Measurements from ENCODE around the gene LAMB1. TPM values are rescaled to one million over a fixed set of nuclear protein-coding genes. Genes with fewer than 3 reads are reported as not detected.

Gene LAMB1
- total RNA-seq, 1 donor from 2014 or later = 245 TPM

- Histone ChIP-seq H3K36me3 (ENCODE audit: control insufficient read depth, insufficient read depth, low read length) (peaks cover 2% of the 10 kb centered on the region), H3K27me3 (ENCODE audit: control insufficient read depth, insufficient read depth, low read length) (no peaks in the 10 kb centered on the region), H3K4me3 (ENCODE audit: low read depth, low read length) (peak overlapping the region; percentile 90)
- no peak for DNase-seq (ENCODE audit: low read depth)
- peak; percentile 35 for TF ChIP-seq CTCF (IDR thresholded peaks at IDR 0.05; ENCODE audit: insufficient read depth, low read length, poor library complexity, severe bottlenecking)
Measured at GRCh38 chr7:108000875-108001763, 1.8 kb downstream of the LAMB1 start.

- H3K27me3 ChIP-seq (ENCODE audit: control insufficient read depth, insufficient read depth, low read length) = no peaks in the 10 kb centered on the region
- no peak for DNase-seq (ENCODE audit: low read depth)
- peak overlapping the region; percentile 90 for H3K4me3 ChIP-seq (ENCODE audit: low read depth, low read length)
- peaks cover 2% of the 10 kb centered on the region for H3K36me3 ChIP-seq (ENCODE audit: control insufficient read depth, insufficient read depth, low read length)
- no peak for TF ChIP-seq CTCF (IDR thresholded peaks at IDR 0.05; ENCODE audit: insufficient read depth, low read length, poor library complexity, severe bottlenecking)
Measured at GRCh38 chr7:107999779-108000560, 3.0 kb downstream of the LAMB1 start.

GRCh38 chr7:107998660-107999480, 4.1 kb downstream of the LAMB1 start:
- H3K4me3 ChIP-seq (ENCODE audit: low read depth, low read length) = peak overlapping the region; percentile 90
- TF ChIP-seq CTCF (IDR thresholded peaks at IDR 0.05; ENCODE audit: insufficient read depth, low read length, poor library complexity, severe bottlenecking) = no peak
- peaks cover 2% of the 10 kb centered on the region for H3K36me3 ChIP-seq (ENCODE audit: control insufficient read depth, insufficient read depth, low read length)
- H3K27me3 ChIP-seq (ENCODE audit: control insufficient read depth, insufficient read depth, low read length) = no peaks in the 10 kb centered on the region
- no peak for DNase-seq (ENCODE audit: low read depth)

GRCh38 chr7:107998150-107998549, 4.8 kb downstream of the LAMB1 start:
- H3K27me3 ChIP-seq (ENCODE audit: control insufficient read depth, insufficient read depth, low read length) = no peaks in the 10 kb centered on the region
- H3K4me3 ChIP-seq (ENCODE audit: low read depth, low read length) = peak overlapping the region; percentile 22
- no peak for TF ChIP-seq CTCF (IDR thresholded peaks at IDR 0.05; ENCODE audit: insufficient read depth, low read length, poor library complexity, severe bottlenecking)
- DNase-seq (ENCODE audit: low read depth) = no peak
- H3K36me3 ChIP-seq (ENCODE audit: control insufficient read depth, insufficient read depth, low read length) = peaks cover 4% of the 10 kb centered on the region

GRCh38 chr7:107996072-107996882, 6.7 kb downstream of the LAMB1 start:
- Histone ChIP-seq H3K27me3 (ENCODE audit: control insufficient read depth, insufficient read depth, low read length) (no peaks in the 10 kb centered on the region), H3K36me3 (ENCODE audit: control insufficient read depth, insufficient read depth, low read length) (peaks cover 5% of the 10 kb centered on the region), H3K4me3 (ENCODE audit: low read depth, low read length) (no peak overlapping the region)
- TF ChIP-seq CTCF (IDR thresholded peaks at IDR 0.05; ENCODE audit: insufficient read depth, low read length, poor library complexity, severe bottlenecking) = no peak
- DNase-seq (ENCODE audit: low read depth) = no peak
